Lower leg skin (tissue), 3 donors: Measurements from ENCODE around the gene ARID1B.

Source experiments
- POLR2A ChIP-seq, 2 donors: fragments of 450-650 bp; IDR thresholded peaks; one replicate each; pipeline ENCODE4 v1.6.1; 2016 to 2017; ENCODE audit warnings: antibody characterized with exemption in 2 of 2, mild to moderate bottlenecking in 1 of 2, moderate library complexity in 1 of 2
- TF ChIP-seq, protein P1 (sequence below), 3 donors: fragments of 450-650 bp; IDR thresholded peaks; one replicate each; pipeline ENCODE4 v1.5.1; 2016; ENCODE audit warnings: antibody characterized with exemption in 3 of 3, mild to moderate bottlenecking in 3 of 3, moderate library complexity in 2 of 3

- TF ChIP-seq, protein P1, sequence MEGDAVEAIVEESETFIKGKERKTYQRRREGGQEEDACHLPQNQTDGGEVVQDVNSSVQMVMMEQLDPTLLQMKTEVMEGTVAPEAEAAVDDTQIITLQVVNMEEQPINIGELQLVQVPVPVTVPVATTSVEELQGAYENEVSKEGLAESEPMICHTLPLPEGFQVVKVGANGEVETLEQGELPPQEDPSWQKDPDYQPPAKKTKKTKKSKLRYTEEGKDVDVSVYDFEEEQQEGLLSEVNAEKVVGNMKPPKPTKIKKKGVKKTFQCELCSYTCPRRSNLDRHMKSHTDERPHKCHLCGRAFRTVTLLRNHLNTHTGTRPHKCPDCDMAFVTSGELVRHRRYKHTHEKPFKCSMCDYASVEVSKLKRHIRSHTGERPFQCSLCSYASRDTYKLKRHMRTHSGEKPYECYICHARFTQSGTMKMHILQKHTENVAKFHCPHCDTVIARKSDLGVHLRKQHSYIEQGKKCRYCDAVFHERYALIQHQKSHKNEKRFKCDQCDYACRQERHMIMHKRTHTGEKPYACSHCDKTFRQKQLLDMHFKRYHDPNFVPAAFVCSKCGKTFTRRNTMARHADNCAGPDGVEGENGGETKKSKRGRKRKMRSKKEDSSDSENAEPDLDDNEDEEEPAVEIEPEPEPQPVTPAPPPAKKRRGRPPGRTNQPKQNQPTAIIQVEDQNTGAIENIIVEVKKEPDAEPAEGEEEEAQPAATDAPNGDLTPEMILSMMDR (IDR thresholded peaks at IDR 0.05): no peak
- TF ChIP-seq POLR2A (IDR thresholded peaks at IDR 0.05): no peak
Measured at GRCh38 chr6:156826290-156826955, 49.2 kb downstream of the ARID1B start.
